Endodermal cell (in vitro differentiated cells): ENCODE measurements around the gene SRGAP1. TPM values are rescaled to one million over a fixed set of nuclear protein-coding genes. Genes with fewer than 3 reads are reported as not detected.

Experiments used
- DNase-seq: peaks from one replicate; pipeline ENCODE4 v3.0.0-alpha.2; 2017
- H3K27ac ChIP-seq: 2 replicates; pipeline ENCODE4 v1.5.1; 2013; ENCODE audit warnings: mild to moderate bottlenecking, low read depth, low read length, moderate library complexity
- H3K27me3 ChIP-seq: 2 replicates; pipeline ENCODE4 v1.6.1; 2013; ENCODE audit warnings: mild to moderate bottlenecking, low read length, moderate library complexity; ENCODE audit not compliant: insufficient read depth, control insufficient read depth, poor library complexity, severe bottlenecking
- H3K36me3 ChIP-seq: 2 replicates; pipeline ENCODE4 v1.7.0; 2013; ENCODE audit warnings: mild to moderate bottlenecking, low read length, moderate library complexity; ENCODE audit not compliant: control insufficient read depth, insufficient read depth
- H3K4me1 ChIP-seq: one replicate; pipeline ENCODE4 v1.7.0; 2013; ENCODE audit warnings: low read length; ENCODE audit not compliant: control insufficient read depth, insufficient read depth
- H3K4me3 ChIP-seq: 2 replicates; pipeline ENCODE4 v1.5.1; 2013; ENCODE audit warnings: mild to moderate bottlenecking, low read length, moderate library complexity
- H3K9ac ChIP-seq: 2 replicates; pipeline ENCODE4 v1.6.1; 2013; ENCODE audit warnings: mild to moderate bottlenecking, low read length, moderate library complexity; ENCODE audit not compliant: poor library complexity, severe bottlenecking; ENCODE audit errors: extremely low read depth
- H3K9me3 ChIP-seq: 2 replicates; pipeline ENCODE4 v1.6.1; 2013; ENCODE audit warnings: mild to moderate bottlenecking, low read length, moderate library complexity; ENCODE audit not compliant: control insufficient read depth
- H3K27ac Mint-ChIP-seq: 2 replicates; pipeline ENCODE4 v1.8.0; 2020; ENCODE audit warnings: mixed read lengths
- H3K27me3 Mint-ChIP-seq: 2 replicates; pipeline ENCODE4 v1.8.0; 2021; ENCODE audit warnings: mild to moderate bottlenecking, mixed read lengths; ENCODE audit not compliant: insufficient read depth
- H3K36me3 Mint-ChIP-seq: 2 replicates; pipeline ENCODE4 v1.8.0; 2020; ENCODE audit warnings: low read depth, mixed read lengths
- H3K4me1 Mint-ChIP-seq: 2 replicates; pipeline ENCODE4 v1.8.0; 2020; ENCODE audit warnings: mixed read lengths
- H3K4me3 Mint-ChIP-seq: 2 replicates; pipeline ENCODE4 v1.8.0; 2020; ENCODE audit warnings: mild to moderate bottlenecking, moderate library complexity, mixed read lengths
- H3K9me3 Mint-ChIP-seq: 2 replicates; pipeline ENCODE4 v1.8.0; 2020; ENCODE audit warnings: mild to moderate bottlenecking, mixed read lengths
- WGBS, 2 experiments: methylation state at CpG; one replicate each; pipeline versions ENCODE4 v1.1.5 to v1.1.7; 2013; ENCODE audit warnings: missing lambda C conversion rate in 2 of 2, mixed read lengths in 1 of 2; ENCODE audit not compliant: insufficient coverage in 1 of 2, insufficient read length in 1 of 2; 5-methylcytosine and 5-hydroxymethylcytosine counted together
- total RNA-seq, 2 donors: library from RNA; stranded (reverse); fragmentation: NEBNext Ultra II Directional in 1 of 2; extraction: Animal tissue kit (Norgen Biotek cat#: 25700) in 1 of 2; gene quantifications; 2 replicates in 1 of 2; 3 replicates in 1 of 2; pipeline ENCODE4 v1.2.1, GENCODE V29; 2021
- TF ChIP-seq, protein P1 (sequence below): fragments of 200-600 bp; sonication (generic); conservative IDR thresholded peaks from 2 replicates; pipeline ENCODE4 v1.5.0; 2021; ENCODE audit warnings: antibody characterized with exemption, mild to moderate bottlenecking

The SRGAP1 gene
- total RNA-seq, 2 donors from 2014 or later, result 10.6 to 13.4 TPM

DNA sequence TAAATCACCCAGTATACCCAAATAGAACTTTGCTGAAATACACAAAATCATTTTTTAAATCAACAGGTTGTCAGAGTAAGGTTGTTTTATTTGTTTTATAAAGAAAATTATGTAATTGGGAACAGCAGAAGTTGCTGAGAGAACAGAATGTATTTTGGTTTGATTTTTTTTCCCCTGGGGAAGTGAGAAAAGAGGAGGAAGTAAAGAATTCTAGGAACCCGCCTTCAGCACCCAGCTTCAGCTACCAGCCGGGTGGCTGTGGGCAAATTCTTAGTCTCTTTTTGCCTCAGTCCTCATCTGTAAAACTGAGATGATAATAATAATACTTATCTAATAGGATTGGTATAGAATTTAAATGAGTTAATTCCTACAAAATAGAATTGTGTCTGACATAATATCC, 119.4 kb downstream of the SRGAP1 start:
- no CpG with 5 or more reads among the region's 2 CpGs for WGBS, 2 experiments
- no peaks in the 10 kb centered on the region for H3K36me3 Mint-ChIP-seq
- no peak overlapping the region for H3K4me3 Mint-ChIP-seq
- Histone ChIP-seq H3K36me3 (no peaks in the 10 kb centered on the region), H3K9me3 (no peaks in the 10 kb centered on the region), H3K9ac (no peak overlapping the region), H3K27ac (no peak overlapping the region), H3K4me1 (no peaks in the 10 kb centered on the region), H3K4me3 (no peak overlapping the region), H3K27me3 (no peaks in the 10 kb centered on the region)
- H3K27ac Mint-ChIP-seq, result no peak overlapping the region
- H3K27me3 Mint-ChIP-seq, result no peaks in the 10 kb centered on the region
- H3K9me3 Mint-ChIP-seq, result no peaks in the 10 kb centered on the region
- no peak for DNase-seq
- TF ChIP-seq, protein P1, sequence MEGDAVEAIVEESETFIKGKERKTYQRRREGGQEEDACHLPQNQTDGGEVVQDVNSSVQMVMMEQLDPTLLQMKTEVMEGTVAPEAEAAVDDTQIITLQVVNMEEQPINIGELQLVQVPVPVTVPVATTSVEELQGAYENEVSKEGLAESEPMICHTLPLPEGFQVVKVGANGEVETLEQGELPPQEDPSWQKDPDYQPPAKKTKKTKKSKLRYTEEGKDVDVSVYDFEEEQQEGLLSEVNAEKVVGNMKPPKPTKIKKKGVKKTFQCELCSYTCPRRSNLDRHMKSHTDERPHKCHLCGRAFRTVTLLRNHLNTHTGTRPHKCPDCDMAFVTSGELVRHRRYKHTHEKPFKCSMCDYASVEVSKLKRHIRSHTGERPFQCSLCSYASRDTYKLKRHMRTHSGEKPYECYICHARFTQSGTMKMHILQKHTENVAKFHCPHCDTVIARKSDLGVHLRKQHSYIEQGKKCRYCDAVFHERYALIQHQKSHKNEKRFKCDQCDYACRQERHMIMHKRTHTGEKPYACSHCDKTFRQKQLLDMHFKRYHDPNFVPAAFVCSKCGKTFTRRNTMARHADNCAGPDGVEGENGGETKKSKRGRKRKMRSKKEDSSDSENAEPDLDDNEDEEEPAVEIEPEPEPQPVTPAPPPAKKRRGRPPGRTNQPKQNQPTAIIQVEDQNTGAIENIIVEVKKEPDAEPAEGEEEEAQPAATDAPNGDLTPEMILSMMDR, result no peak
- peaks cover 5% of the 10 kb centered on the region for H3K4me1 Mint-ChIP-seq

DNA sequence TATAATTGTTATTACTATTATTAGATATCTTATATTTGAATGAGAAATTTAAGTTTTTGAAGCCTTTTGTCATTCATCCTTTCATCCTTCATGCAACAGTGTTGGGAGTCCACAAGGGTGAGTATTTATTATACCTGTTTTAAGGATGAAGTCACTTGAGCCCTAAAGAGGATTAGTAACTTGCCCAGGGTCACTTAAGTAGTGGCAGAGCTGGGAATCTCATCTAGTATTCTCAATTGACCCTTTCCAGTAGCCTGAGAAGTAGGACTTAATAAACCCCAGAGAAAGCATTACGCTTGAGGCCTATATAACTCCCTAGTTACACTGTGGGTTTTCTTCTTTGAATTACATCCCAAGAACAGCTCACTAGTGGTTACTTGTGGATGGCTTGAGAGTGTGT, 119.8 kb downstream of the SRGAP1 start:
- Mint-ChIP-seq H3K9me3 (no peaks in the 10 kb centered on the region), H3K4me3 (no peak overlapping the region), H3K36me3 (no peaks in the 10 kb centered on the region), H3K27me3 (no peaks in the 10 kb centered on the region), H3K4me1 (peaks cover 5% of the 10 kb centered on the region), H3K27ac (peak overlapping the region; percentile 15)
- Histone ChIP-seq H3K9me3 (no peaks in the 10 kb centered on the region), H3K4me3 (no peak overlapping the region), H3K4me1 (no peaks in the 10 kb centered on the region), H3K9ac (no peak overlapping the region), H3K27ac (no peak overlapping the region), H3K36me3 (no peaks in the 10 kb centered on the region), H3K27me3 (no peaks in the 10 kb centered on the region)
- no peak for DNase-seq
- TF ChIP-seq, protein P1, result no peak
- 92% methylated on average over 1 of the region's 1 CpG; no CpG with 5 or more reads in 1 of the 2 experiments for WGBS, 2 experiments

DNA sequence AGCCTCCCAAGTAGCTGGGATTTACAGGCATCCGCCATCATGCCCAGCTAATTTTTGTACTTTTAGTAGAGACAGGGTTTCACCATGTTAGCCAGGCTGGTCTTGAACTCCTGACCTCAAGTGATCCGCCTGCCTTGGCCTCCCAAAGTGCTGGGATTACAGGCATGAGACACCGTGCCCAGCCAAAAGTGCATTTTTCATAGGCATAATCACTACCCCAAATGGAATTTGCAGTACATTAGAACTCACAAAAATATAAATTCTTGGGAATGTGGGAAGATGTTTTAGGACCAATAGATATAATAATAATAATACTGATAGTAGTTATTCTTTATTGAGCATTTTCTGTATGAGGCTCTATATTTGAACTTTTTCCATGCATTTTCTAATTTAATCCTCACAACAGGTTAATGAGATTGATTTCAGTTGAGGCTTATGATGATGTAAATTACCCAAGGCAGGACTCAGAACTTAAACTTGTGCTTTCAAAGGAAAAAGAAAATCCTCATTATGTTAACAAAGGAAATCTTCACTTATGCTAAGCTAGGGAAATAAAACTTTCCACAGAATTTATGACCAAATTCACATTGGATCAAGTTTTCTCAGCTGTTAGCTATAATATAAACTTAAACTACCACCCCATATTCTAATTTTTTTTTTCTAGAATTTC, 121.6 kb downstream of the SRGAP1 start:
- Histone ChIP-seq H3K4me1 (no peaks in the 10 kb centered on the region), H3K4me3 (no peak overlapping the region), H3K36me3 (no peaks in the 10 kb centered on the region), H3K9ac (no peak overlapping the region), H3K27ac (no peak overlapping the region), H3K27me3 (no peaks in the 10 kb centered on the region), H3K9me3 (no peaks in the 10 kb centered on the region)
- Mint-ChIP-seq H3K36me3 (no peaks in the 10 kb centered on the region), H3K4me1 (peaks cover 13% of the 10 kb centered on the region), H3K9me3 (no peaks in the 10 kb centered on the region), H3K27me3 (no peaks in the 10 kb centered on the region), H3K4me3 (no peak overlapping the region), H3K27ac (no peak overlapping the region)
- TF ChIP-seq, protein P1, result no peak
- no peak for DNase-seq
- 78% methylated on average over 3 of the region's 3 CpGs; no CpG with 5 or more reads in 1 of the 2 experiments for WGBS, 2 experiments
